Lower leg skin (tissue), 4 donors: ENCODE data around the gene RASGRP2. TPM values are rescaled to one million over a fixed set of nuclear protein-coding genes. Genes with fewer than 3 reads are reported as not detected.

ENCODE experiments used
- DNase-seq, 2 donors: peaks; one replicate each; pipeline ENCODE4 v3.0.0-alpha.2; 2019; ENCODE audit warnings: low spot score in 2 of 2
- H3K4me3 ChIP-seq: fragments of 200-600 bp; sonication (generic); 2 replicates; pipeline ENCODE4 v1.5.1; 2017; ENCODE audit warnings: mild to moderate bottlenecking, low read depth; ENCODE audit not compliant: poor library complexity, severe bottlenecking
- POLR2A ChIP-seq, 2 donors: fragments of 450-650 bp; IDR thresholded peaks; one replicate each; pipeline ENCODE4 v1.6.1; 2016 to 2017; ENCODE audit warnings: antibody characterized with exemption in 2 of 2, mild to moderate bottlenecking in 1 of 2, moderate library complexity in 1 of 2
- WGBS, 2 donors: methylation state at CpG; one replicate each; pipeline ENCODE4 v1.1.5; 2018; 5-methylcytosine and 5-hydroxymethylcytosine counted together
- intact Hi-C: fragments of 100-400 bp; cut with DNase I; formaldehyde crosslinking; loops from one replicate; pipeline ENCODE4 v1.15.0; 2023; ENCODE audit warnings: low total_unique reads
- total RNA-seq, 4 donors: library from RNA; depleted of rRNA; stranded (reverse); fragments of >200 nt; gene quantifications; one replicate each; pipeline ENCODE4 v1.1.0, GENCODE V29; 2016
- TF ChIP-seq, protein P1 (sequence below), 3 donors: fragments of 450-650 bp; IDR thresholded peaks; one replicate each; pipeline ENCODE4 v1.5.1; 2016; ENCODE audit warnings: antibody characterized with exemption in 3 of 3, mild to moderate bottlenecking in 3 of 3, moderate library complexity in 2 of 3

The RASGRP2 gene
- total RNA-seq, 4 donors from 2014 or later: 1.1 to 10.0 (median 5.0) TPM

DNA sequence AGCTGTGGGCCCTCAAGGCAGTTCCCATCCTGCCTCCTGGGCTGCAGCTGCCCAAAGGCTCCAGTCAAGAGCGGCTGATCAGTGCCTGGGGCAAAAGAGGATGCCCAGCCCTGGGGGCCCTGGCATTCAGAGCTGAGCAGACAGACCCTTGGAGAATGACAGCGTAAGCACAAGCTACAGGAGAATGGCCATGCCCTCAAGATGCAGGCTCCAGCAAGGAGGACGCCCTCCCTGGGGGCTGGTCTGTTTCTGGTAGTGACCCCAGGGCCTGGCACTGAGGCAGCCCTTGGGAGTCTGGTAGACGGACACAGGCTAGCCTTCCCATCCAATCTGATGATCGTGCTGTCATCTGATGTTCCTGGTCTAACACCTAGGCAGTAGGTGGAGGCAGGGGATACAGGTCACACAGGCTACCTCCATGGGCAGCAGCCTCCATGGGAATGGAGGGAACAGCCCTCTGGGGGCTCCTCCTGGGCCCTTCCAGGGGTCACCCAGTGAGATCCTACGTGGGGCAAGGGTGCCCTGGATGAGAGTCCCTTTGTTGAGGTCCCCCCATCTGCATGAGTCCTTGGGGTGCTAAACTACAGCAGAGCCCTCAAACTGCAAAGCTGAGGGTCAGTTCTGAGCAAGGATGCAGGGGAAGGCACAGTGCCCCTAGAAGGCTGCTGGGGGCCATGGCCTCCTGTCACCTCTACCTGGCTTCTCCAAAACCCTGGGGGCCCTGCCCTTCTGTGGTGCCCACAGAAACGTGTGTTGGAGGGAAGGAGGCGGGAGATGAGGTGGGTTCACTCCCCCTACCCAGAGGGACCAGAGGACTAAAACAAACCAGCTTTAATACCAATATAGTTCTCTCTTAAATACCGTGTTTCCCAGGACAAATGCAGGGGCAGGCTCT, 44.6 kb upstream of the RASGRP2 start:
- WGBS, 2 donors: 80 to 90% methylated on average over 6 to 7 of the region's 9 CpGs
- intact Hi-C loops: no loop called here

DNA sequence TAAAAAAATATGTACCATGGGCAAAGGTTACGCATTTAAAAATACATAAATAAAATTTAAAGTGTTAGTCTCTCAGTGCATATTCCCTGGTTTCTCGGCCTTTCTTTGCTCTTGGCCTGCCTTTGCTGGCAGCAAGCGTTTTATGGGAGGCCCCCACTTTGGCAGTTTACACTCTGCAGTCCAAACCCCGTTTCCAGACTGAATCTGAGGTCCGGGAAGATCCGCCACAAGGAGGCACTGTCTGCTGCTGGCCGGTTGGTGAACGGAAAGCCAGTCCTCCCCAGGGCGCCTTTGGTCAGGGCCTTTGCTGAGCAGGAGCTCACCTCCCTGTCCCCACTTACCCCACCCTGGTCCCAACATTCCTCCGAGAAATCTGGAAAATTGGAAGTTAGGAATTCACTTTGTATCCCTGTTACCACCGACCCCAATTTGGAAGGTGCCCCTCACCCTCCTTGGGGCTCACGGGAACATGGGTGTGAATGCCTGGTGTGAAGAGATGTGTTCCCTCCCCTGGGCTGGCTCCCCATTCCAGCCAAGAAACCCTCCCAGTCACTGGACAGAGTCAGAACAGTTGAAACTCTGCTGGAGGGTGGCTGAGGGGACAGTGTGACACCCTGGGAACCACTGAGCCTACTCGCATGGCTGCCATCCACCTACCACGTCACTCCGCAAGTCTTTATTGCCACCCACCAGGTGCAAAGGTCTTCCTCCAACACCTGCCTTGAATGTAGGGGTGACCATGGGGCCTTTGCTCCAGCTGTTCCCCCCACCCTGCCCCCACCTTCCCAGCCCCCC, 43.8 kb upstream of the RASGRP2 start:
- TF ChIP-seq POLR2A (IDR thresholded peaks at IDR 0.05): no peak
- TF ChIP-seq, protein P1, sequence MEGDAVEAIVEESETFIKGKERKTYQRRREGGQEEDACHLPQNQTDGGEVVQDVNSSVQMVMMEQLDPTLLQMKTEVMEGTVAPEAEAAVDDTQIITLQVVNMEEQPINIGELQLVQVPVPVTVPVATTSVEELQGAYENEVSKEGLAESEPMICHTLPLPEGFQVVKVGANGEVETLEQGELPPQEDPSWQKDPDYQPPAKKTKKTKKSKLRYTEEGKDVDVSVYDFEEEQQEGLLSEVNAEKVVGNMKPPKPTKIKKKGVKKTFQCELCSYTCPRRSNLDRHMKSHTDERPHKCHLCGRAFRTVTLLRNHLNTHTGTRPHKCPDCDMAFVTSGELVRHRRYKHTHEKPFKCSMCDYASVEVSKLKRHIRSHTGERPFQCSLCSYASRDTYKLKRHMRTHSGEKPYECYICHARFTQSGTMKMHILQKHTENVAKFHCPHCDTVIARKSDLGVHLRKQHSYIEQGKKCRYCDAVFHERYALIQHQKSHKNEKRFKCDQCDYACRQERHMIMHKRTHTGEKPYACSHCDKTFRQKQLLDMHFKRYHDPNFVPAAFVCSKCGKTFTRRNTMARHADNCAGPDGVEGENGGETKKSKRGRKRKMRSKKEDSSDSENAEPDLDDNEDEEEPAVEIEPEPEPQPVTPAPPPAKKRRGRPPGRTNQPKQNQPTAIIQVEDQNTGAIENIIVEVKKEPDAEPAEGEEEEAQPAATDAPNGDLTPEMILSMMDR (IDR thresholded peaks at IDR 0.05): no peak
- no peak overlapping the region for H3K4me3 ChIP-seq
- peak in 1 of 2 donors; percentile 91 for DNase-seq
- 37 to 46% methylated on average over 13 to 15 of the region's 15 CpGs for WGBS, 2 donors
- intact Hi-C loops: no loop called here

More for the DNA sequence above, 44.6 kb upstream of the RASGRP2 start:
- DNase-seq: no peak
- H3K4me3 ChIP-seq: no peak overlapping the region
- TF ChIP-seq POLR2A (IDR thresholded peaks at IDR 0.05): no peak
- TF ChIP-seq, protein P1 (IDR thresholded peaks at IDR 0.05): no peak

DNA sequence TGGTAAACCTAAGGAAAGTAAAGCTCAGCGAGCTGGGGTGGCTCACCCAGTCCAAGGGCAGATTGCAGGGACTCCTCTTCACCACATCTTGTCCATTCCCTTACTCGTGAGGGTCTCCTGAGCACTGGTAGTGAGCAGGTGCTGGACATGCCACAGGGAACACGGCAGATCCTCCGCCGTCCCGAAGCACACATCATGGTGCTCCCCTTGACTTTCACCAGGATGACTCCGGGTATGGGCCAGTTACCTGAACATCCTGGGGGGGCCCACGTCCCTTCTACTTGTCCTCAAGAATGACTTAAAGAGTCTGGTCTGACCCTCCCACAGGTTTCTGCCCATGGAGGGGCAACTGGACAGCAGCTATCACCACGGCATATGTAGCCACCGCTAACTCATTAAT, 42.4 kb upstream of the RASGRP2 start:
- TF ChIP-seq, protein P1 (IDR thresholded peaks at IDR 0.05): no peak
- TF ChIP-seq POLR2A (IDR thresholded peaks at IDR 0.05): no peak
- intact Hi-C loops: no loop called here
- peak in 1 of 2 donors; percentile 76 for DNase-seq
- WGBS, 2 donors: 90 to 93% methylated on average over 10 of the region's 10 CpGs
- H3K4me3 ChIP-seq: no peak overlapping the region

DNA sequence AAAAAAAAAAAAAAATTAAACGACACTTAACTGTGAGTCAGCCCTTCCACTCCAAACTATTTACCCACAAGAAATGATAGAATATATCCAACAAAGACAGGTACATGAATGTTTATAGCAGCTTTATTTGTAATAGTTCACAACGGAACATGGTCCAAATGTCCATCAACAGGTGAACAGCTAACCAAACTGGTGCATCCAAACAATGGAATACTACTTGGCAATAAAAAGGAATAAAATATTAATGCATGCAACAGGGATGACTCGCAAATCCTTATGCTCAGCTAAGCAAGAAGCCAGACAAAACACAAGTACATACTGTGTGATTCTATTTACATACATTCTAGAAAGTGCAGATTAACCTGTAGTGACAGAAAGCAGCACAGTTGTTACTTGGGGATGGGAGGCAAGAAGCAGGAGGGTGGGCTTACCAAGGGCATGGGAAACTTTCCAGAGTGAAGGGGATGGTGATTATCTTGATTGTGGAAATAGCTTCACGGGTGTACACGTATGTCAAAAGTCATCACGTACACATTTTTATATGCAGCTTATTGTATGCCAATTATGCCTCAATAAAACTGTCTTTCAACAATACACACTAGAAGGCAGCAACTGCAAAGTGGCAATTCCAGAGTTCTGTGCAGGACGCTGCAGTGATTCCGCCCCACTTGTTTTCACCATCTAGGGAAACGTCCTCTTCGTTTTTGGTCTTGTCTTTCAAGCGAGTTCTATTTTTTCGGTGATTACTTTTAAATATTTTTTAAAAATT, 41.1 kb upstream of the RASGRP2 start:
- H3K4me3 ChIP-seq: no peak overlapping the region
- WGBS, 2 donors: 85% methylated on average over 12 of the region's 12 CpGs
- intact Hi-C loops: no loop called here
- no peak for DNase-seq
- no peak for TF ChIP-seq POLR2A (IDR thresholded peaks at IDR 0.05)
- TF ChIP-seq, protein P1 (IDR thresholded peaks at IDR 0.05): no peak

DNA sequence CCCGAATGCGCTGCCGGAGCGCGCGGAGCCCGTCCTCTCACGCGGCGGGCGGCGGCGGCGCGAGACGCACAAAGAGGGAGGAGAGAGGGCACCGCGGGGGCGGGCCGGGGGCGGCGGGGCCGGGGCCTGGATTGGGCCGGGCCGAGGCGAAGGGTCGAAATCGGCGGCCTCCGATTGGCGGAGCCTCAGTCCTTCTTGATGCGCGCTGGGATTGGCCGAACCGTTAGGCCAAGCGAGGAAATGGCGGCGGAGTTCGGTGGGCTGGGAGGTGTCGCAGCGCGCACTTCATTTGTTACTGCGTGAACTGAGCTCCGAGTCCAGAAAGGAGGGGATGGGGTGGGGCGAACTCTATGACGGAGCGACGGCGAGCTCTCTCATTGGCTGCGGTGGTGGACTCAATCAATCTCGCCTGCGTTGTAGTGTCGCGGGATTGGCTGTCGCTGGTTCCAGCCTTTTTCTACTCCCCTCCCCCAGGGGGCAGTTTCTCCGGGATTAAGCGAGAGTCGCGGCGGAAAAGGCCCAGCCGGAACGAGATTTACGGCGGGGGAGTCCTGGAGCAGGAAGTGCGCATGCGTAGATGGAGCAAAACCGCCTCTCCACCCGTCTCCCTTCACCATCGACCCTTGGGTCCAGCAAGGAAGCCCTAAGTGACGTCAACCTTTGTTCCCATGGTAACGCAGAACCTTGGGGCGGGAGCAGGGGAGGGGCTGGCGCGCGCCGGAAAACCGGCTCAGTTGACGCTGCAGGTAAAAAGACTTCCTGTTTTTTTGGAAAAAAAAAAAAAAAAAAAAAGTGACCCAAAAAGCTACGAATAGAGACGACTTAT, 34.7 kb upstream of the RASGRP2 start, which contains the start of gene SF1:
TSS of gene SF1 (minus strand) at position 70 of the 826 bp plus-strand sequence. CDS start 150 bp downstream, outside the sequence.
- intact Hi-C loops: no loop called here
- TF ChIP-seq POLR2A (IDR thresholded peaks at IDR 0.05): peak in 1 of 2 donors; percentile 60
- TF ChIP-seq, protein P1 (IDR thresholded peaks at IDR 0.05): no peak
- WGBS, 2 donors: 0 to 1% methylated on average over 52 to 58 of the region's 80 CpGs
- peak within 1 kb of the TSS; percentile 88 for H3K4me3 ChIP-seq
- peak; percentile 100 for DNase-seq
